ENCODE results near the gene UVRAG.

- TF ChIP-seq CTCF (conservative IDR thresholded peaks at IDR 0.05; ENCODE audit: low read depth, low read length) (no peak), RFX5 (IDR thresholded peaks at IDR 0.05; ENCODE audit: low read depth, low read length) (no peak), RAD21 (IDR thresholded peaks at IDR 0.05; ENCODE audit: low read length) (no peak), BHLHE40 (IDR thresholded peaks at IDR 0.05; ENCODE audit: low read depth, low read length) (no peak), POLR2A (IDR thresholded peaks at IDR 0.05; ENCODE audit: low read depth, low read length) (no peak), MAZ (IDR thresholded peaks at IDR 0.05; ENCODE audit: borderline replicate concordance, low read depth, low read length) (no peak), NFE2L2 (IDR thresholded peaks at IDR 0.05; ENCODE audit: low read depth, low read length) (no peak), RCOR1 (IDR thresholded peaks at IDR 0.05; ENCODE audit: insufficient replicate concordance, low read length) (no peak), USF2 (IDR thresholded peaks at IDR 0.05; ENCODE audit: low read depth, low read length) (no peak), MXI1 (IDR thresholded peaks at IDR 0.05; ENCODE audit: borderline replicate concordance, low read depth, low read length) (no peak)
These were observed 123.5 kb downstream of the UVRAG start for GRCh38 chr11:75938543-75938942.

Data from IMR-90 (cell line).